OCI-LY1 (cell line): Measurements from ENCODE around the gene PELO.

ENCODE experiments used
- H2AFZ ChIP-seq: fragments of 200-600 bp; sonication (generic), shearing (Covaris generic); 2 replicates; pipeline ENCODE4 v1.6.0; 2014; ENCODE audit warnings: antibody characterized with exemption, mild to moderate bottlenecking, low read length
- H3F3A ChIP-seq: fragments of 200-600 bp; sonication (generic), shearing (Covaris generic); 2 replicates; pipeline ENCODE4 v1.6.0; 2014; ENCODE audit warnings: mild to moderate bottlenecking, antibody characterized with exemption, low read length, moderate library complexity; ENCODE audit not compliant: insufficient read depth
- H3K27ac ChIP-seq: fragments of 200-600 bp; sonication (generic); 2 replicates; pipeline ENCODE4 v1.5.1; 2014; ENCODE audit warnings: low read length, mixed run types, mild to moderate bottlenecking, low read depth; ENCODE audit not compliant: poor library complexity, severe bottlenecking
- H3K27me3 ChIP-seq: fragments of 200-600 bp; sonication (generic); 2 replicates; pipeline ENCODE4 v1.6.0; 2014; ENCODE audit warnings: antibody characterized with exemption, mild to moderate bottlenecking, low read length, moderate library complexity; ENCODE audit not compliant: insufficient read depth
- H3K36me3 ChIP-seq: fragments of 200-600 bp; sonication (generic); 2 replicates; pipeline ENCODE4 v1.6.1; 2014; ENCODE audit warnings: mild to moderate bottlenecking, antibody characterized with exemption, low read length, moderate library complexity, mixed read lengths; ENCODE audit not compliant: insufficient read depth
- H3K4me1 ChIP-seq: fragments of 200-600 bp; sonication (generic); 2 replicates; pipeline ENCODE4 v1.5.1; 2014; ENCODE audit warnings: mild to moderate bottlenecking, low read length, moderate library complexity; ENCODE audit not compliant: insufficient read depth, severe bottlenecking
- H3K4me2 ChIP-seq: fragments of 200-600 bp; sonication (generic), shearing (Covaris generic); 2 replicates; pipeline ENCODE4 v1.6.1; 2014; ENCODE audit warnings: low read length
- H3K4me3 ChIP-seq: fragments of 200-600 bp; sonication (generic); 2 replicates; pipeline ENCODE4 v1.5.1; 2014; ENCODE audit warnings: low read length, low read depth, mild to moderate bottlenecking, mixed read lengths; ENCODE audit not compliant: poor library complexity, severe bottlenecking
- H3K79me2 ChIP-seq: fragments of 200-600 bp; shearing (Covaris generic); 2 replicates; pipeline ENCODE4 v1.6.1; 2016; ENCODE audit warnings: mixed run types, low read length, mixed read lengths; ENCODE audit not compliant: insufficient read depth
- H3K9ac ChIP-seq: fragments of 200-600 bp; sonication (generic), shearing (Covaris generic); 2 replicates; pipeline ENCODE4 v1.6.1; 2014; ENCODE audit warnings: mild to moderate bottlenecking, low read length, mixed read lengths
- H3K9me2 ChIP-seq: fragments of 200-600 bp; sonication (generic), shearing (Covaris generic); 2 replicates; pipeline ENCODE4 v1.6.1; 2014; ENCODE audit warnings: low read depth, mild to moderate bottlenecking, low read length, mixed read lengths
- H3K9me3 ChIP-seq: fragments of 200-600 bp; shearing (Covaris generic); 2 replicates; pipeline ENCODE4 v1.6.1; 2014; ENCODE audit warnings: low read length, mixed read lengths
- H4K20me1 ChIP-seq: fragments of 200-600 bp; sonication (generic), shearing (Covaris generic); 2 replicates; pipeline ENCODE4 v1.6.0; 2016; ENCODE audit warnings: mild to moderate bottlenecking, low read length; ENCODE audit not compliant: insufficient read depth
- CTCF ChIP-seq: fragments of 200-600 bp; sonication (generic), shearing (Covaris generic); IDR thresholded peaks from 2 replicates; pipeline ENCODE4 v1.5.1; 2017; ENCODE audit warnings: mild to moderate bottlenecking, antibody characterized with exemption, low read length, moderate library complexity, mixed read lengths
- EZH2 ChIP-seq: fragments of 200-600 bp; sonication (generic), shearing (Covaris generic); IDR thresholded peaks from 2 replicates; pipeline ENCODE4 v1.8.0; 2017; ENCODE audit warnings: borderline replicate concordance, mixed run types, mild to moderate bottlenecking, antibody characterized with exemption, low read length, moderate library complexity, mixed read lengths

PELO gene

GRCh38 chr5:52837068-52837467, 49.4 kb downstream of the PELO start:
- no peak overlapping the region for H3K4me3 ChIP-seq

More at GRCh38 chr5:52837068-52837467, 49.4 kb downstream of the PELO start:
- Histone ChIP-seq H3K4me1 (no peaks in the 10 kb centered on the region), H2AFZ (no peak overlapping the region), H3K36me3 (no peaks in the 10 kb centered on the region), H3F3A (no peaks in the 10 kb centered on the region), H3K79me2 (no peaks in the 10 kb centered on the region), H3K4me2 (no peak overlapping the region), H4K20me1 (no peaks in the 10 kb centered on the region), H3K9me3 (no peaks in the 10 kb centered on the region), H3K9me2 (no peaks in the 10 kb centered on the region), H3K27ac (no peak overlapping the region), H3K27me3 (no peaks in the 10 kb centered on the region), H3K9ac (no peak overlapping the region)
- no peak for TF ChIP-seq EZH2
- no peak for TF ChIP-seq CTCF
